CD4-positive, alpha-beta T cell treated with Interleukin-4 for 4 hours (primary cell): ENCODE data around the gene TPPP.
"Not testable (repeated sequence)": the region's sequence is repeated elsewhere in the genome, so short reads cannot be mapped to it uniquely, and the experiment has no call there.

Source experiments
- DNase-seq: peaks from one replicate; pipeline ENCODE4 v3.0.0-alpha.2; 2020

The TPPP gene

GRCh38 chr5:643811-644271 is 49.3 kb downstream of the TPPP start:
- DNase-seq, result no peak

- DNase-seq, result no peak
Observed at GRCh38 chr5:643351-643801, 49.8 kb downstream of the TPPP start.

GRCh38 chr5:642481-642880 is 50.7 kb downstream of the TPPP start:
- DNase-seq, result no peak

GRCh38 chr5:641331-641765 is 51.8 kb downstream of the TPPP start:
- DNase-seq, result no peak

GRCh38 chr5:640461-641330 is 52.5 kb downstream of the TPPP start:
- no peak for DNase-seq

- no peak for DNase-seq
Observed at GRCh38 chr5:639584-640213, 53.5 kb downstream of the TPPP start.

- DNase-seq, result no peak
Observed at GRCh38 chr5:639253-639530, 54.0 kb downstream of the TPPP start.

GRCh38 chr5:638501-639252 is 54.5 kb downstream of the TPPP start:
- no peak for DNase-seq

- DNase-seq, result no peak
Observed at GRCh38 chr5:637581-638450, 55.3 kb downstream of the TPPP start.

GRCh38 chr5:636951-637350 is 56.2 kb downstream of the TPPP start:
- no peak for DNase-seq

GRCh38 chr5:635306-636055 is 57.7 kb downstream of the TPPP start:
- DNase-seq, result no peak

- DNase-seq, result no peak
Observed at GRCh38 chr5:634191-634590, 59.0 kb downstream of the TPPP start.

- no peak for DNase-seq
Observed at GRCh38 chr5:633501-633955, 59.6 kb downstream of the TPPP start.

GRCh38 chr5:628351-629205 is 64.6 kb downstream of the TPPP start:
- not testable (repeated sequence) for DNase-seq

- no peak for DNase-seq
Observed at GRCh38 chr5:627840-628239, 65.3 kb downstream of the TPPP start.

GRCh38 chr5:626850-627249 is 66.3 kb downstream of the TPPP start:
- no peak for DNase-seq

GRCh38 chr5:625516-625915 is 67.6 kb downstream of the TPPP start:
- no peak for DNase-seq

- no peak for DNase-seq
Observed at GRCh38 chr5:624951-625230, 68.3 kb downstream of the TPPP start.

- no peak for DNase-seq
Observed at GRCh38 chr5:624118-624950, 68.8 kb downstream of the TPPP start.

- no peak for DNase-seq
Observed at GRCh38 chr5:623531-623930, 69.6 kb downstream of the TPPP start.
